NCI-H1930 (cell line): ENCODE results near the gene TP73.
A peak's percentile ranks its signal among the peaks of the same experiment; 100 is the strongest.

Source experiments
- DNase-seq, 2 experiments: peaks; one replicate each; lab custom pipeline; 2025; lab: John Stamatoyannopoulos, UW

The TP73 gene

GRCh38 chr1:3651930-3652547, at the start of gene TP73:
Gene TP73 (plus strand): TSS chr1:3652516. CDS start chr1:3682366, 29,850 bp downstream.
- DNase-seq = peak; percentile 13 to 23

GRCh38 chr1:3603156-3603555, 49.2 kb upstream of the TP73 start:
- DNase-seq = no peak

- DNase-seq = no peak
Observed at GRCh38 chr1:3603571-3604467, 48.5 kb upstream of the TP73 start.

GRCh38 chr1:3604468-3604974, 47.8 kb upstream of the TP73 start:
- DNase-seq = no peak

GRCh38 chr1:3604997-3605823, 47.1 kb upstream of the TP73 start:
- no peak for DNase-seq

- no peak for DNase-seq
Observed at GRCh38 chr1:3606779-3607702, 45.3 kb upstream of the TP73 start.

- DNase-seq = no peak
Observed at GRCh38 chr1:3607703-3608065, 44.6 kb upstream of the TP73 start.

- no peak for DNase-seq
Observed at GRCh38 chr1:3608154-3608553, 44.2 kb upstream of the TP73 start.

- no peak for DNase-seq
Observed at GRCh38 chr1:3609016-3609768, 43.1 kb upstream of the TP73 start.

GRCh38 chr1:3609769-3610526, 42.4 kb upstream of the TP73 start:
- DNase-seq = no peak

- DNase-seq = no peak
Observed at GRCh38 chr1:3610527-3611169, 41.7 kb upstream of the TP73 start.

GRCh38 chr1:3611170-3612019, 40.9 kb upstream of the TP73 start, which contains the start of gene MEGF6:
Gene MEGF6 (minus strand): TSS chr1:3611508. CDS start chr1:3611268, 240 bp downstream.
- DNase-seq = no peak

- no peak for DNase-seq
Observed at GRCh38 chr1:3612123-3612522, 40.2 kb upstream of the TP73 start.

GRCh38 chr1:3614755-3615742, 37.3 kb upstream of the TP73 start:
- no peak for DNase-seq

- no peak for DNase-seq
Observed at GRCh38 chr1:3616861-3617260, 35.5 kb upstream of the TP73 start.

GRCh38 chr1:3617806-3618345, 34.4 kb upstream of the TP73 start:
- no peak for DNase-seq

- no peak for DNase-seq
Observed at GRCh38 chr1:3618531-3618880, 33.8 kb upstream of the TP73 start.
